Kidney (tissue), 14 donors: ENCODE measurements around the gene KCNA3. TPM values are rescaled to one million over a fixed set of nuclear protein-coding genes. Genes with fewer than 3 reads are reported as not detected.

Source experiments
- DNase-seq, 5 donors: peaks; one replicate each; pipeline ENCODE4 v3.0.0-alpha.2; 2013 to 2020
- FAIRE-seq: peaks from 2 replicates; lab custom pipeline; 2012; peaks lifted over from hg19 to GRCh38; lab: Jason Lieb, UNC
- H3K27ac ChIP-seq, 2 donors: one replicate each; pipeline ENCODE4 v1.7.0; 2013; ENCODE audit warnings: low read depth in 2 of 2, low read length in 2 of 2, inconsistent platforms in 1 of 2
- H3K27me3 ChIP-seq: one replicate; pipeline ENCODE4 v1.7.1; 2013; ENCODE audit warnings: low read length, inconsistent platforms; ENCODE audit not compliant: control insufficient read depth, insufficient read depth
- H3K36me3 ChIP-seq, 3 donors: one replicate each; pipeline versions ENCODE4 v1.7.0 to v1.7.1; 2013; ENCODE audit warnings: low read length in 3 of 3, control low read depth in 1 of 3, inconsistent platforms in 1 of 3; ENCODE audit not compliant: insufficient read depth in 3 of 3, control insufficient read depth in 2 of 3
- H3K4me1 ChIP-seq, 3 donors: one replicate each; pipeline versions ENCODE4 v1.7.0 to v1.7.1; 2013; ENCODE audit warnings: low read length in 3 of 3, inconsistent platforms in 1 of 3, low read depth in 1 of 3; ENCODE audit not compliant: control insufficient read depth in 2 of 3, insufficient read depth in 2 of 3
- H3K4me3 ChIP-seq, 3 donors: one replicate each; pipeline versions ENCODE4 v1.7.0 to v1.8.1; 2013; ENCODE audit warnings: low read length in 3 of 3, control low read depth in 1 of 3, inconsistent platforms in 1 of 3
- H3K9ac ChIP-seq, 3 donors: one replicate each; pipeline versions ENCODE4 v1.7.0 to v1.7.1; 2013; ENCODE audit warnings: low read length in 3 of 3, control low read depth in 1 of 3, inconsistent platforms in 1 of 3
- H3K9me3 ChIP-seq, 3 donors: one replicate each; pipeline versions ENCODE4 v1.7.0 to v1.7.1; 2013; ENCODE audit warnings: low read length in 3 of 3, control low read depth in 1 of 3, inconsistent platforms in 1 of 3; ENCODE audit not compliant: control insufficient read depth in 2 of 3, insufficient read depth in 1 of 3
- intact Hi-C: fragments of 100-400 bp; cut with DNase I; formaldehyde crosslinking; loops from one replicate; pipeline ENCODE4 v1.11.1; 2022
- polyA plus RNA-seq: library from polyadenylated mRNA; stranded (reverse); fragments of 350-450 nt; fragmentation: Illumina TruSeq; extraction: RNeasy Lipid Tissue Mini Kit (QIAGEN cat#74804); gene quantifications from one replicate; pipeline ENCODE4 v1.2.3, GENCODE V29; 2014; ENCODE audit warnings: low read depth, low replicate concordance; ENCODE audit not compliant: insufficient read depth
- total RNA-seq: library from RNA; stranded (reverse); fragmentation: NEBNext Ultra II Directional; extraction: Animal tissue kit (Norgen Biotek cat#: 25700); gene quantifications from one replicate; pipeline ENCODE4 v1.2.1, GENCODE V29; 2021
- TF ChIP-seq, protein P1 (sequence below): IDR thresholded peaks from 3 replicates; pipeline ENCODE4 v1.5.1; 2012; ENCODE audit warnings: mild to moderate bottlenecking, moderate library complexity, borderline replicate concordance; ENCODE audit not compliant: insufficient read depth; ENCODE audit errors: extremely low read depth
- donor health status: control.
- donor health status: control.
- donor health status: control.
- donor health status: control.
- donor health status: control.
- donor health status: DM: yes; HTN: yes; CAD: no.
- donor health status: Normal renal cell carcinoma (clear cell type).

The KCNA3 gene
- total and polyA plus RNA-seq, 2 donors from 2014 or later, result 6.7 TPM; not detected in 1

DNA sequence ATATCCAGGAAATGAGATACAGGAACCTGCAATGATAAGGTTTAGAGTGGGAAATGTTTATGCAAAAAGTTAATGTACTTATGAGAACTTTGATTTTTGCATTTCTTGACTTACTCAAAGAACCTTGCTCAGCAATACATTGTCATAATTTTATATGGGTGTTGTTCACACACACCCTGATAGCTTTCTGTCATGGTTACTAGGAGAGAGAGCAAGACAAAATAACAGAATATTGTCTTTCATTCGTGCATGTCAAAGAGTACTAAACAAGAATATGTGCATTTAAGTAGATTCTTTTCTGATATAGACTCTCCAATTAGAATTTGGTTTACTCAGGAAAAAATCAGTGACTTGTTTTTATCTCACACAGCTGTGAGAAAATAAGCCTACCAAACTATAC lies 27.5 kb upstream of the KCNA3 start:
- FAIRE-seq, result no peak
- no peaks in the 10 kb centered on the region for H3K27me3 ChIP-seq
- no peaks in the 10 kb centered on the region for H3K36me3 ChIP-seq
- intact Hi-C loops, result no loop called here
- no peak overlapping the region for H3K9ac ChIP-seq
- peaks cover 0 to 3% (median 0%) of the 10 kb centered on the region in 3 donors for H3K9me3 ChIP-seq
- TF ChIP-seq, protein P1, sequence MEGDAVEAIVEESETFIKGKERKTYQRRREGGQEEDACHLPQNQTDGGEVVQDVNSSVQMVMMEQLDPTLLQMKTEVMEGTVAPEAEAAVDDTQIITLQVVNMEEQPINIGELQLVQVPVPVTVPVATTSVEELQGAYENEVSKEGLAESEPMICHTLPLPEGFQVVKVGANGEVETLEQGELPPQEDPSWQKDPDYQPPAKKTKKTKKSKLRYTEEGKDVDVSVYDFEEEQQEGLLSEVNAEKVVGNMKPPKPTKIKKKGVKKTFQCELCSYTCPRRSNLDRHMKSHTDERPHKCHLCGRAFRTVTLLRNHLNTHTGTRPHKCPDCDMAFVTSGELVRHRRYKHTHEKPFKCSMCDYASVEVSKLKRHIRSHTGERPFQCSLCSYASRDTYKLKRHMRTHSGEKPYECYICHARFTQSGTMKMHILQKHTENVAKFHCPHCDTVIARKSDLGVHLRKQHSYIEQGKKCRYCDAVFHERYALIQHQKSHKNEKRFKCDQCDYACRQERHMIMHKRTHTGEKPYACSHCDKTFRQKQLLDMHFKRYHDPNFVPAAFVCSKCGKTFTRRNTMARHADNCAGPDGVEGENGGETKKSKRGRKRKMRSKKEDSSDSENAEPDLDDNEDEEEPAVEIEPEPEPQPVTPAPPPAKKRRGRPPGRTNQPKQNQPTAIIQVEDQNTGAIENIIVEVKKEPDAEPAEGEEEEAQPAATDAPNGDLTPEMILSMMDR, result no peak
- no peak for DNase-seq
- H3K4me1 ChIP-seq, result no peaks in the 10 kb centered on the region
- H3K4me3 ChIP-seq, result no peak overlapping the region
- H3K27ac ChIP-seq, result no peak overlapping the region

DNA sequence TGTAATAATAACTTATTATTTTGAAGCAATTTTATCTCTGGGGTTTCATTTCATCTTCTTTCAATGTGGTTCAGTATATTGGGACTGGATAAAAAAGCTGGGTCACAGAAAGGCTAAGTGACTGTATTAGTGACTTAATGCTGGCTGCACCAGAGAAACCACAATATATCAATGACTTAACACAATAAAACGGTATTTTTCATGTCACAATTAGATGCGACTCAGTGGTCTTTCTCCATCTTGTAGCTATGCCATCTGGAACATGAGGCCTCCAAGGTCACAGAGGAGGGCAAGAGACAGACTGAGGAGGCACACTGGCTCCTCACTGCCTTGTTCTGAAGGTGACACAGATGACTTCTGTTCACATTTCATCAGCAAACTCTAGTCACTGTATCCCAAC lies 26.0 kb upstream of the KCNA3 start:
- FAIRE-seq, result no peak

DNA sequence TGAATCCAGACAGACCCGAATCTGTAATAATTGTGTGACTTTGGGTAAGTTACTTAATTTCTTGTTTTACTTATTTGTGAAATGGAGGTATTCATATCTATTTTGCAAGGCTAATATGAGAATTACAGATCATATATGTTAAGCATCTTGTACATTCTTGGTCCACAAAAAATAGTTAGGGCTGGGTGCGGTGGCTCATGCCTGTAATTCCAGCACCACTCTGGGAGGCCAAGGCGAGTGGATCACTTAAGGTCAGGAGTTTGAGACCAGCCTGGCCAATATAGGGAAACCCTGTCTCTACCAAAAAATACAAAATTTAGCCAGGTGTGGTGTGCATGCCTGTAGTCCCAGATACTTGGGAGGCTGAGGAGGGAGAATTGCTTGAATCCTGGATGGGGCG lies 22.9 kb upstream of the KCNA3 start:
- Histone ChIP-seq H3K4me3 (no peak overlapping the region), H3K9me3 (peaks cover 0 to 3% (median 0%) of the 10 kb centered on the region in 3 donors), H3K27me3 (no peaks in the 10 kb centered on the region), H3K27ac (no peak overlapping the region), H3K9ac (no peak overlapping the region), H3K4me1 (no peaks in the 10 kb centered on the region), H3K36me3 (no peaks in the 10 kb centered on the region)
- DNase-seq (no peak), FAIRE-seq (no peak)
- TF ChIP-seq, protein P1, result no peak
- intact Hi-C loops, result no loop called here

More for the DNA sequence above, 26.0 kb upstream of the KCNA3 start:
- H3K4me3 ChIP-seq, result no peak overlapping the region
- intact Hi-C loops, result no loop called here
- no peaks in the 10 kb centered on the region for H3K36me3 ChIP-seq
- DNase-seq, result no peak
- H3K27me3 ChIP-seq, result no peaks in the 10 kb centered on the region
- no peaks in the 10 kb centered on the region for H3K4me1 ChIP-seq
- no peak overlapping the region for H3K9ac ChIP-seq
- H3K9me3 ChIP-seq, result peaks cover 0 to 3% (median 0%) of the 10 kb centered on the region in 3 donors
- H3K27ac ChIP-seq, result no peak overlapping the region
- TF ChIP-seq, protein P1, result no peak

DNA sequence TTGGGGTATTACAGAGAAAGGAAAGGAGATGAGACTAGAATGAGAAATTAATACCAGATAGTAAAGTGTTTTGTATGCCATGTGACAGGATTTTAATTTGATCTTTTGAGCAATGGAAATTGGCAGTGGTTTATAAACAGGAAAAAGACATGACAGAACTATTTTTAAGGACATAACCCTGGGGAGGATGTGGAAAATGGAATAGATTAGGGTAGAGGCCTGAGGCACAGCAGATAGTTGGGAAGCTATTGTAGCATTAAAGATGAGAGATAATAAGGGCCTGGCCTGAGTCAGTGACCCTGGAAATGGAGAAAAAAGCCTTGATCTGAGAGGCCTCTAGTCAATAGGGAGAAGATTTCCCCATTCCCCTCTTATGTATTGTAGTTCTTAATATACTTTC lies 22.1 kb upstream of the KCNA3 start:
- no peaks in the 10 kb centered on the region for H3K4me1 ChIP-seq
- DNase-seq (no peak), FAIRE-seq (no peak)
- H3K9ac ChIP-seq, result no peak overlapping the region
- H3K4me3 ChIP-seq, result no peak overlapping the region
- H3K27ac ChIP-seq, result no peak overlapping the region
- H3K27me3 ChIP-seq, result no peaks in the 10 kb centered on the region
- intact Hi-C loops, result no loop called here
- no peaks in the 10 kb centered on the region for H3K36me3 ChIP-seq
- TF ChIP-seq, protein P1, result no peak
- peaks cover 0 to 3% (median 0%) of the 10 kb centered on the region in 3 donors for H3K9me3 ChIP-seq
